ENCODE results near the gene PALLD.

PALLD gene

DNA sequence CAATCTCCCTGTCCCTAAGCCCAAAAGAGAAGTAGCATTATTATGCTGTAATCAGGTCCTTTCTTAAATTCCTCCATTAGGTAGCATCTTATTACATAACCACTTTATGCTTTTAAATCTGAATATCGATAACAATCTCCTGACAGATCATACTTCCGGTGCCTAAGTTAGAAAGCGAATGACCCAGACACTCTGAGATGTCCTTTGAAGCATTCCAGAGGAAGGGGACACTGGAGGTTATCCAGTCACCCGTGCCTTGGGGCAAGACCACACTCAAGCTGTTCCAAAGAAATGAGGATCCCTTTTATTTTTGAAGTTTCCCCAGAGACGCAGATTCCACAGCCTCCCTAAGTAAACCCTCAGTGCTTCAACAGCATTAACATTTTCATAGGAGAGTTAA lies 125.7 kb downstream of the PALLD start:
- no peak for DNase-seq (ENCODE audit: low read depth in 2 of 2)

DNA sequence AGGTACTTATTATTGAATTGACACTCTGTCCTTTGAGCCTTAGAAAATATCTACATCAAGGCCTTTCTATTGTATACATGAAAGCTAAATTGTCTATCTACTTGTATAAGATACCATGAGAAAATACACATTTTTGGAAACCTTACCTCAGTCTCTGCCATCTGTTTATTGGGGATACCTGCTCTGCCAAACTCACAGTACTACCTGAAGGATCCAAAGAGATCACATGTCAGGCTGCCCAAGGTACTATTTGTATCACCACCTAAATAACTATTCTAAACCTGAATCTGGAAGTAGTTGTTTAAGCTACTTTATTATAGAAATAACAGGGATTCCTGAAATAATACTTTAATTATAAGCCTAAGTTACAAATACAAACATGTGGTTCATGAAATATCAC lies 126.2 kb downstream of the PALLD start:
- DNase-seq (ENCODE audit: low read depth in 2 of 2) = no peak

DNA sequence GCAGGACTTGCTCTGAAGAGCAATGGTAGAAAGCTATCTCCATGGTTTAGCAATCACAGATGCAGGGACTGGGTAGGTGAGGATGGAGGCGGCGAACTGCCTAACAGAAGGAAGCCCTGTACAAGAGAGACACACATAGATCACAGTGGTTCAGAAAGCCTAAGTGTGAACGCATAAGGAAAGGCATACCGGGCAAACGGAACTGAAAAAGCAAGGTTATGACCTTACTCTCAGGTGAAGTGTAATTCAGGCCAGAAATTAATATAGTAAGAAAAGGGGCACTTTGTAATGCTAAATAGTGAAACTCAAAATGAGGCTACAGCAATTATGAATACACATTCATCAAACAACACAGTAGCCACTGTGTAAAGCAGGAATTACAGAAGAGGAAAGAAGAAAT lies 126.6 kb downstream of the PALLD start:
- DNase-seq (ENCODE audit: low read depth in 2 of 2) = no peak

DNA sequence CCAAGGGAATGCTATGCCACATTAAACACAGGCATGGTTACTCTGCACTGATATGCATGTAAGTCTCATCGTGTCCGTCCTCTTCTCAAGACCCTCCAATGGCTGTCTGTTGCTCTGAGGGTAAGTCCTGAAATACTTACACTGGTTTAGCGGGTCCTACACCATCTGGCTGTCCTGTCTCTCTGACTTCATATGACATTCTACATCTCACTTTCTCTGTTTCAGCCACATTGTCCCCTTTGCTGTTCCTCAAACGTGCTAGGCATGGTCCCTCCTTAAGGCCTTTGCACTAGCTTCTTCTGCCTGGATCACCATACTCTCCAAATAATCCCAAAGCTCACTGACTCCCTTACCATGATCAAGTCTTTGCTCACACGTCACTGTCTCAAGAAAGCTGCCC lies 131.4 kb downstream of the PALLD start:
- DNase-seq (ENCODE audit: low read depth in 2 of 2) = no peak

DNA sequence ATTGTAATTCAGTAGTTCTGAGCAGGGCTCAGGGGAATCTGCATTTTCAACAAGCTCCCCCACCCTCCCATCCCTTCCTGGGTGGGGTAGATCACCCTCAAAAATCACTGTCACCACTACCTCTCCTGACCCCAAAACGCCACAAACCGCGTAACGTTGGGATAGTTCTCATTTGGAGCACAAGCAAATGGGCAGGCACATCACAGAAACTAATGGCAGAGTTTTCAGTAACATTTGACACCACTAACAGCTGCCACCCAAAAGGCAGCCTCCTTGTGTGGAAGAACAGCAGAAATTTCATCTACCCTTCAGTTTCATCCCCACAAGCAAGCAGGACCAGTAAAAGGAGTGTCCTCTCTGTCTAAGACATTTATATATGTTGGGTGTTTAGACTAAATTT lies 132.7 kb downstream of the PALLD start:
- no peak for DNase-seq (ENCODE audit: low read depth in 2 of 2)

DNA sequence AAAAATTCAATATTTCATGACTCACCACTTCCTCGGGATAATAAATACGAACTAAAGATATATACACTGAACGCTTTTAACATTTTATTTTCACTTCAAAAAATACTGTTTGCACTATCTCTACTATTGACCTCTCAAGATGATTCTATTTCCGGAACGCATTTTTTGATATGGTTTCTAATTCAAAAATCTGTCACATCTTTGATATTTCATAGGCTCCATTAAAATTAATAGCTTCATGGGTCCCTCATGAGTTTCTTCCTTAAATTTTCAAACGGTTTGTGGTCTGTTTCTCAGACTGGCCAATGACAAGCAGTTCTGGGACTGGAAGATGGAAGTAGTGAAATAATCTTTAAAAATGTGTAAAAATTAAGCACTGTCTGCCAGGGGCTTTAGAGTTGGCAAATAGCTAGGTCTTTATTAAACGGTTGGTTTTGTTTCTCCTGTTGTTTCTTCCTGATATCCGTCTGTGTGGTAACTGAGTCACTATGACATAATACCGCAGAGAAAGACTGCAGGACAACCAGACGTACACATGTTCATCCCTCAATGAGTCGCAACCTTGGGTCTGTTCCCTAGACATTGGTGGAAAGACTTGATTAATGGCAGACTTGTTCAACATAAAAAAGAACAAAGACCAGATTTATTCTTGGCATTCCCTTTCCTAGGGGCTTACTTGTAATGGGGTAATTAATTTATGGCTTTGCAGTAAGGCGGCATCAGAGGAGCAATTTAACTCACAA lies 133.8 kb downstream of the PALLD start:
- no peak for DNase-seq (ENCODE audit: low read depth in 2 of 2)

DNA sequence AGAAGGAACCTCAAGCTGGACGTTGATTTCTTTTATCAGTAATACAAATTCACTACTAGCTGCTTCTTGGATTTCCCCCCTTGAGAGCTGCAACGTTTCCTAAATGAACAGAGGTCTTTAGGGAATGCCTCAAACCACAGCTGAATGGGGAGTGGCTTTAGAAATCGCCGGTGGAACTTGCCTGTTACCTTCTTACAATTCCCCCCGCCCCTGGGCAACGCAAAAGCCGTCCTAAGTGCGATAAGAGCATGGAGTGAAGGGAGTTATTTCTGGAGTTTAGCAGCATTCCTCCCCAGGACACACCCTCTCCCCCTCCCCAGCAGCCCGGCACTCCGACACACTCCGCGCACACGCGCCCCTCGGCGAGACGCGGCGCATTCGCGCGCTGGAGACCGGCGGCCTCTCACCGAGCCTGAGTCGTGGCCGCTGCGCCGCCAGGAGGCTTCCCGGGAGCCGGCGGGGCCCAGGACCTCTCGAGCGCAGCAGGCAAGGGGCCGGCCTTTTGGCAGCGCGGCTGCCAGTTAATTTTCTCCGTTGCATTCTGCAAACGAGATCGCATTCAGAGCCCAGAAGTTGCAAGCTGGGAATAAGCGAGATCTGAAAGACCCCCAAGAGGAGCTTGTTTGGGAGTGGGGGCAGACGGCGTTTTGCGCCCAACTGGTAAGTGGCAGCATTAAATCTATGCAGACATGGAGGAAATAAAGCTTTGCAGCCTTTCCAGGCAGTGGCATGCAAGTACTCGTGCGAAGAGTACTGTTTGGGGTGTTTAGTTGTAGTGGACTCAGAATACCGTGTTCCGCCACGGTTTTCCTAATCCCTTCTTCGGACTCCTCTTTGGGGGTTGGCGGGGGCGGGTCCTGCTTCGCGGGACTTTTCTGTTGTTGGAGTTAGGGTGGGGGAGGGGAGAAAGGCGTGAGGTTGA lies 134.7 kb downstream of the PALLD start:
- DNase-seq (ENCODE audit: low read depth in 2 of 2) = no peak

DNA sequence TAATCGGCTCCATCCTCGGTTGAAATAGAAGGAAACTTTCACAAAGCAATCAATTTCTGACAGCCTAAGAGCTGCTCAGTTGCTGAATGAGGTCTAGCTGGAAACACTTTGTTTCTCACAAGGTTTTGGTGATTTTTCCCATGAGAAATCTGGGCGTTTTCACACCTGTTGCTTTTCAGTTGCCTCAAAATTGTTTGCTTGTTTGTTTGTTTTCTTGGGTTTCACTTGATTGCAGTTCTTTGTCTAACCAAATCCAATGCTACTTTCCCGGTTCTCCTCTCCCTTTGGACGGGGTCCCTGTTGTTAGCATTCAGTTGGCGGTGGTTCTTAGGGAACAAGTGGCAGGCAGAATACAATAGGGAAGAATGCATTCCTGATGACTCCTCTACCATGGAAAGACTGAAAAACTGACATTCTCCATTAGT lies 135.5 kb downstream of the PALLD start:
- DNase-seq (ENCODE audit: low read depth in 2 of 2) = no peak

DNA sequence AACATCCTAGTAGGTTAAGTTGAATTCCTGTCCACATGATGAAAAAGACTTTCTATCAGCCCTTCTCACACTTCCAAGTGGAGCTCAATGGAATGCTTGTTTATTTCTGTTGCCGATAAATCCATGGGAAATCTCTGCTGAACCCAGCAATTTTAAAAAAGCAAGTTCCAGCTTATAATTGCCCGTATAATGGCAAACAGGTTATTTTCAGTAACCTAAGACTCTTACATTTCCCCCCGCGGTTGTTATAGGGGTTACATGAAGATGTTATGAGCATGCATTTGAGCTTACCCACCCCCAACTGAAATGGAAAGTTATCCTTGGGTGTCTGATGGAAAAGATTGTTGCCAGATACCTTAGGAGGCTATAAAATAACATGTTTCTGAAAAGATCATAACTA lies 136.2 kb downstream of the PALLD start:
- no peak for DNase-seq (ENCODE audit: low read depth in 2 of 2)

DNA sequence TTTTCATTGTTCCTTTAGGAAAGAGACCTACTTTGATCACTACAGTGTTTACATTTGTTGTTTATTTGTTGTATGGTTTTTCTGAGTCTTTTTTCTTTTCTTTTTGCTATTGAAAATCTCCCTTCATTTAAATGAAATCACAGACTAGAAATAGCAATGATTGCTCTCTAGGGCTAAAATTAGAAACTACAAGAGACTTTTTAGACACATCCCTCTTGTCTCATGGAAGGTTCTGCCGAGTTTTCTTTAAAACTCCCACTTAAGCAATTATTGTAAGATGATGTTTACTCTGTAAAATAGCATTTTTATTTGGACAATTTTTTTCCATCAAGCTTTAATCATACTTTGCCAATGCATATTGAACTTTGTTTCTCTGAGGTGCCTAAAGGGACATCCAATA lies 136.6 kb downstream of the PALLD start:
- no peak for DNase-seq (ENCODE audit: low read depth in 2 of 2)

DNA sequence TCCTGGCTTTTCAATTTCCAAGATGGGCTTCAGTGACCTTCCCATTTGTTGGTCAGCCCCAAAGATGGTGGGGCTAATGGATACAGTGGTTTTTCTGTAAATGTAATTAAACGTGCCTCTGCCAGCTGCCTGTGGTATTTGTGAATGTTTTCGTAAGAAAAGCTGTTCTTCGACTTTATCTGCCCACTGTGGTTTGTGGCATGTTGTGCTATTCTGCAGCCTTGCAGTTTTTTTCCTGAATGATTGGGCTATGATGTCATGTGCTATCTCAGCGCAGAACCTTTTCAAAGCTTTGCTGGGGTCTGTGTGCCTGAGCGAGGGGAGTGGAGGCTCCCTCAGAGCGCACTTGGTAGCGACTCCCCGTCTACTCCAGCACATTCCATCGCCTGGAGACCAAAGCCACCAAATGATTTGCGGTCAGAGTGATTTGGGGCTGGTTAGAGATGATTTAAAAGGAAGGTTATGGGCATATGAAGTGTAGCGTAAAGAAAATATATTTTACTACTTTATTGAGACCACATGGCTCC lies 137.5 kb downstream of the PALLD start:
- DNase-seq (ENCODE audit: low read depth in 2 of 2) = no peak

DNA sequence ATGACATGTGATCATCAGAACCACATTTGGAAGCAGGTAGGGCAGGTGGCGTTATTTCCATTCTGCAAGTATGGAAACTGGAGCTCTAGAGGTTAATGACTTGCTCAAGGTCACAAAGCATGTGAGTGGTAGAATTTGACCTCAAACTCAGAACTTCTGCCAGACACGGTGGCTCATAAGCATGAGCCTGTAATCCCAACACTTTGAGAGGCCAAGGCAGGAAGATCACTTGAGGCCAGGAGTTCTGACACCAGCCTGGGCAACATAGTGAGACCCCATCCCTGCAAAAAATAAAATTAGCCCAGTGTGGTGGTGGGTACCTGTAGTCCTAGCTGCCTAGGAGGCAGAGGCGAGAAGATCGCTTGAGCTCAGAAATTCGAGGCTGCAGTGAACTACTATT lies 139.2 kb downstream of the PALLD start:
- DNase-seq (ENCODE audit: low read depth in 2 of 2) = no peak

DNA sequence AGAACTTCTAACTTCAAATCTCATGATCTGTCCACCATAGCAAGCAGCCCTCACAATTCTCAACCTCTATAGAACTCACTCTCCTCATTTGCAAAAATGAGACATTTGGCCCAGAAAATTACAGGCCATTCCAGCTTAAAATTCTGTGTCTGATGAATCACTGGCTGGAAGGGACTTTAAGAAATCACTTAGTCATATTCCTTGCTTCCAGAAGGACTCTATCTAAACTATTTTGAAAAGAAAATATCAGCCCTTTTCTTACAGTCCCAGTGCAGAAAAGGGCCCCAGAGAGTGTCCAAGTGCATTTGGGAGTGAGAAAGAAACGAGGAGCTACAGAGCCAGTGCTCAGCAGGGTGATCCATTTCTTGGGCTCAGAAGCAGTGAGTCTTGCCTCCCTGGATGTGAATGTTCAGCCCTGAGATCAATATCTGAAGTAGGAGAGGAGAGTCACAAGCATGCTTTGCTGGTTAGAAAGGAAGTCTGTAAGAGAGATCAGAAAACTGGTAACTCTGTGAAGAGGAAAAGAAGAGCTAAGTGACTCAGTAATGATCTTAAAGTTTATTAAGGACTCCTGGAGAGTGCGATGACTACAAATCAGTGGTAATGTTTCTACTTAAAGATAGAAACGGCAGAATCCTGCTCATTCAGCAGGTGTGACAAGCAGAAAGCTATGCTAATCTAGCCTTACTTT lies 139.8 kb downstream of the PALLD start:
- no peak for DNase-seq (ENCODE audit: low read depth in 2 of 2)

DNA sequence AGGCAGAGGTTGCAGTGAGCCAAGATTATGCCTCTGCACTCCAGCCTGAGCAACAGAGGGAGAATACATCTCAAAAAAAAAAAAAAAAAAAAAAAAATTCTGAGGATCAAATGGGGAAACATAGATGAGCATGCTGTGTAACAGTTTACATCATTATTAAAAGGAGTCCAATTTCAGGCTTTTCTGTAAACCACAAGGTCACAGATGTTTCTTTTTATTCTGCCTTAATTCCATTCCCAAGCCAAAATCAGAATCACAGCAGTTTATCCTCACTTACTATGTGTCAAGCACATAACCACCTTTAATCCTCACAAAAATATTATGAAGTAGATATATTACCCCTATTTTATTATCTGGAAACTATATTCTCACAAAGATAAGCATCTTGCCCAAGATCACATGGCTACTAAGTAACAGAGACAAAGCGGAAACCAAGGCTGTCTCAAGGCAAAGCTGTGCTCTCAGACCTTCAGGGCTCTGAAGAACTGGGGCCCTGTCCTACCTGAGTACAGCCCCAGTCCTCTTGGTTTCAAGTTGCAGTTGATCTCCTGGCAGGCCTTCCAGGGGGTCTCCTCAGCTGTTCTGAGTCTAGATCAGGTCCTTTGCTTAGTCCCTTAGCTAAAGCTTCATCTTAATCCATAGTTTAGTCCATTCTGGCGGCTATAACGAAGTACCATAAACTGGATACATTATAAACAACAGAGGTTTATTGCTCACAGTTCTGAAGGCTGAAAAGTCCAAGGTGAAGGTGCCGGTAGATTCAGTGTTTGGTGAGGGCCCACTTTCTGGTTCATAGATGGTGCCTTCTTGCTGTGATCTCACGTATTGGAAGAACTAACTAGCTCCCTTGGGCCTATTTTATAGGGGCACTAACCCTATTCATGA lies 141.3 kb downstream of the PALLD start:
- DNase-seq (ENCODE audit: low read depth in 2 of 2) = no peak

DNA sequence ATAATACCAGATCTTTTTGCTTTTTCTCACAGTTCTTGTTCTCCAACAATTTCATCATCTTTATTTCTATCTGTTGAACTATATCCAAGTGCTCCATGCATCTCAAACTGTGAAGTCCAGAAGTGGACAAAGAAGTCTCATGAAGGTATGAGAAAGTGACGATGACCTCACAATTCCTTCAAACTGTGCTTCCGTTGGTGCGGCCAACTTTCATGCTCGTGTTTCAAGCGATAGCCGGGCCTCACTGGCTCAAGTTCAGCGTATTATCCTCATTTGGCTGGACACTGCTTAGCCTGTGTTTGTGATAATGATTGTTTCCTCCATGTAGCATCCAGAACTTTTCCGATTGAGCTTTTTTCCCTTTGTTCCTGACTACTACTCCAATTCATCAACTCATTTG lies 143.1 kb downstream of the PALLD start:
- DNase-seq (ENCODE audit: low read depth in 2 of 2) = no peak

DNA sequence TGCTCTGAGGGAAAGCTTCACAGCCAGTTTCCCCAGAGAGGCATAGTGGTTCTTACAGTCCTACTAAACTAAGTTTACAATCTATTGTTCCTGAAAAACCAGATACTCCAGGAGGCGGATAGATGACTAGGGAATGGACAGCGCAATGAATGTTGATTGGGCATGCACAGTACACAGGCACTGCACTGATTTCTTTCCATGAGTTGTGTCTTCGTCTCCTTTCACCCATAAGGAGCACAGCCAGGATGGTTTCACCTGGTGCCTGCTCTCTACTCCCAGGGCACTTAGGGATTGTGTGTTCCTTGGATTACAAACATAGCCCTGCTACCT lies 144.9 kb downstream of the PALLD start:
- DNase-seq (ENCODE audit: low read depth in 2 of 2) = no peak

DNA sequence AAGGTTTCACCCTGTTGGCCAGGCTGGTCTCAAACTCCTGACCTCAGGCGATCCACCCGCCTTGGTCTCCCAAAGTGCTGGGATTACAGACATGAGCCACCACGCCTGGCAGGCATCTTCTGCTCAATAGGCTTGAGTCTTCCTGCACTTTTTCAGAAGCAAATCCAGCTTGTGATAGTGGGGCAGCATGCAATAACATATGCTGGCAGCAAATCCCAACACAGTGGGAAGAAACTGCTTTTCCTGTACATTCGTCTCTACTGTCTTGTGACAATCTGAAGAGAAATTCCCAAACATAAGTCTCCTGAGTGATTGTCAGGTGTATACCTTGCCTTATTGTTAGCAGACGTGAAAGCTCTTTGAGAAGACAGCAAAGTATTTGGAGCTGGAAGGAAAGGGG lies 145.7 kb downstream of the PALLD start:
- no peak for DNase-seq (ENCODE audit: low read depth in 2 of 2)

DNA sequence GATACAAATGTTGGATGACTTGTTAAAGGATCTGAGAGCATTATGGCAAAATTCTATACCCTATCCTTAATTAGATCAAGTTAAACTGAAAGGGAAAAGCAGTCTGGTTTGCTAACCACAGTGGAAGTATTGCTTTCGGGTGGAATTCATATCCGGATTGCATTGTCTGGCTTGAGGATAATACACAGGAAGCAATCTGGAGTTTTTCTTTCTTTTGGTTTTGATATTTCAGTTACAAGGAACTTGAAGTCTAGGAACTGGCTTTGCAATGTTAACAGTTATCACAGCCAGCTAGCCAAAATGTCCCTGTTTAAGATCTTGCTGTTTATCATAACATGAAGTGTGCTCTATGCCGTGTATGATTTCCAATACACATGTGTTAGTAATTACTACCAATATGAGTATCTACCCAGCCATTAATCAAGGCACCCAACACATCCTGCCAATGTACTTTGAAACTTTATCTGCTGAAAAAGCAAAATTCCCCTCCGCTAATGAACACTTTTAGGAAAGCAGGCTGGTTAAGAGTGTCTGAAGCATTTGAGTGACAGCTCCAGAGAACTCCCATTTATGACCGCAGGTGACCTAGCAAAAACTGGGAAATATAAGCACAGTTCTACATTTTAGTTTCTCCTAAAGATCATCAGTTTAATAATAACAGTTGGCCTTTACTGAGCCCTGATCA lies 146.4 kb downstream of the PALLD start:
- no peak for DNase-seq (ENCODE audit: low read depth in 2 of 2)

DNA sequence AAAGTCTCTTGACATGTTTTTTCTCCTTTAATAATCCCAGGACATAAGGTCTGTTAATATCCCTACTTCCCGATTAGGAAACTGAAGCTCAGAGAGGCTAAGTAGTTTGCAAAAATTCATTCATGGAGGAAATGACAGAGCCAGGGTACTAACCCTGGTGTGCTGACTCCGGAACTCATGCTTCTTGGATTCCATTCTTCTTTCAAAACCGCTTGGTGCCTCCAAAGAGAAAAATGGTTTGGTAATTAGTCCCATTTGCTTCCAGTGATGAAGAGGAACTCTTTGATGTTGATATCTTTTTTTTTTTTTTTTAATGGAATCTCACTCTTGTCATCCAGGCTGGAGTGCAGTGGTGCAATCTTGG lies 146.9 kb downstream of the PALLD start:
- DNase-seq (ENCODE audit: low read depth in 2 of 2) = no peak

DNA sequence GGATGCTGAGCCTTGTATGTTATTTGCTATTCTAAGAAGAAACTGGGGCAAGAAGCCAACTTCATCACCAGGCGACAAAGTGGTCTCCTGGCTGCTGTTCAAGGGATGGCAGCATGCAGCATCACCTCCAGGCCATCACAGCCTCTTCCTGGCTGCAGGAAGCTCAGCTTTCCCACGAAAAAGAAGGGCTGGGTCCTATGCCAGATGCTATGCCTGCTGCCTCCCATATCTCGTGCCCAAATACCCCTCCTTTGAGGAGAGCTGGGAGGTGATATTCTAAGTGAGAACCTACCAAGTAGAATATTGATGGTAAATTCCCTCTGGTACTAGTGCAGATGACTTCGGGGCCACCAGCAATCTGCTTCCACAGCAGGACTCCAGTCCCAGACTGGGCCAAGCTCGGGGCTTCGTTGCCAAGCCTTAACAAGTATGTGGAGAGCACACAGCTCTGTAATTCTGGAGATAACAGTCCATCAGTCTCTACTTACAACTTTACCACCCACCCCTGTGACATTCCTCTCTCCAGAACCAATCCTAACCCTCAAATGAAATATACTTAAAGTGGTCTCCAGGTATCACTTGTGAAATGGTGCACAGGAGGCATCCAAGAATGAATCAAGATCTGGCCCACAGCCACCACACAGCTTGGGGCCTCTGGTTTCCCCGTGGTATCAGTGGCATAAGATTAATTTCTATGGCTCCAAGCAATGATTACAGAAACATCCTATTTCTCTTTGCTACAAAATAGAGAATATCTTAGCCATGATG lies 149.3 kb downstream of the PALLD start:
- DNase-seq (ENCODE audit: low read depth in 2 of 2) = no peak

All from stimulated activated CD8-positive, alpha-beta memory T cell treated with anti-CD3 and anti-CD28 coated beads, Interleukin-2, amount 100 ng/mL, for 48 hours (primary cell).